Upper lobe of left lung (tissue), 6 donors: Measurements from ENCODE around the gene KCNH3. TPM values are rescaled to one million over a fixed set of nuclear protein-coding genes. Genes with fewer than 3 reads are reported as not detected.

Experiments
- ATAC-seq, 2 donors: fragments of 200-7000 bp; cut with Tn5 transposase; one replicate each; pipeline ENCODE4 v1.9.1; 2022; ENCODE audit warnings: mild to moderate bottlenecking in 2 of 2, moderate library complexity in 2 of 2; ENCODE audit not compliant: low FRiP score in 2 of 2
- DNase-seq, 2 donors: peaks; one replicate each; pipeline ENCODE4 v3.0.0-alpha.2; 2019 to 2020
- H3K27ac ChIP-seq, 4 donors: fragments of 200-600 bp; sonication (generic); one replicate each; pipeline ENCODE4 v1.5.1; 2016 to 2019
- H3K27me3 ChIP-seq, 4 donors: fragments of 200-600 bp; sonication (generic); one replicate each; pipeline ENCODE4 v1.5.1; 2017 to 2019
- H3K36me3 ChIP-seq, 4 donors: fragments of 200-600 bp; sonication (generic); one replicate each; pipeline ENCODE4 v1.5.1; 2016 to 2019
- H3K4me1 ChIP-seq, 4 donors: fragments of 200-600 bp; sonication (generic); one replicate each; pipeline ENCODE4 v1.5.1; 2018 to 2019
- H3K4me3 ChIP-seq, 4 donors: fragments of 200-600 bp; sonication (generic); one replicate each; pipeline ENCODE4 v1.5.1; 2017 to 2019; ENCODE audit warnings: mild to moderate bottlenecking in 2 of 4, moderate library complexity in 1 of 4
- H3K9me3 ChIP-seq, 4 donors: fragments of 200-600 bp; sonication (generic); one replicate each; pipeline ENCODE4 v1.5.1; 2018 to 2019
- EP300 ChIP-seq, 4 donors: sonication (generic); formaldehyde crosslinking; IDR thresholded peaks; one replicate each; pipeline ENCODE4 v1.5.1; 2017; ENCODE audit warnings: antibody characterized with exemption in 4 of 4, control low read depth in 2 of 4
- POLR2A ChIP-seq, 4 donors: fragments of 450-650 bp; IDR thresholded peaks; one replicate each; pipeline ENCODE4 v1.5.1; 2016 to 2017; ENCODE audit warnings: antibody characterized with exemption in 4 of 4, mild to moderate bottlenecking in 2 of 4
- POLR2AphosphoS5 ChIP-seq, 2 donors: sonication (generic); formaldehyde crosslinking; IDR thresholded peaks; one replicate each; pipeline ENCODE4 v1.5.1; 2017; ENCODE audit warnings: antibody characterized with exemption in 2 of 2
- WGBS, 2 donors: methylation state at CpG; one replicate each; pipeline ENCODE4 v1.1.5; 2017 to 2018; 5-methylcytosine and 5-hydroxymethylcytosine counted together
- total RNA-seq, 6 donors: library from RNA; depleted of rRNA in 4 of 6; stranded (reverse); fragments of >200 nt in 4 of 6; gene quantifications; one replicate each; pipeline versions ENCODE4 v1.1.0 to v1.2.1, GENCODE V29; 2016 to 2021
- TF ChIP-seq, protein P1 (sequence below), 6 experiments: fragments of 450-650 bp in 4 of 6; fragments of 200-600 bp in 2 of 6; sonication (generic) in 2 of 6; IDR thresholded peaks; one replicate each; pipeline ENCODE4 v1.5.1; 2016 to 2019; ENCODE audit warnings: antibody characterized with exemption in 6 of 6
- donor health status: DM: no; HTN: no; CAD: no; lungs with moderate emphysema.
- donor health status: DM: no; HTN: yes; CAD: no; lungs with severe emphysema.

KCNH3 gene
- total RNA-seq, 6 donors from 2014 or later, result 0.37 to 19.9 (median 2.5) TPM

DNA sequence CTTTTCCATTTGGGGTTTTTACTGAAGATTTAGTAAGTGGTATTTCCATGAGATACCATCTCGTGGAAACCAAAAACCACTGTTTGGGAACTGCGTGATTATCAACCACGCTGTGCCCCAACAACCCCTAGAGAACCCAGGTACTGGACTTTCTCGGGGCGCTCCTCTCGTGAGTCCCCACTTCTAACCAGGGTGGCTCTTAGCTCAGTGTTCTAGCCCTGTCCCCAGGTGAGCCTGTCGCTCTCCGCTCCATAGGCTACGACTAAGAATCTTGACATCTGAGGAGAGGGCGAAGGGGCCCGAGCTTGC lies 28.4 kb downstream of the KCNH3 start:
- no peaks in the 10 kb centered on the region for H3K9me3 ChIP-seq
- peak overlapping the region; percentile 84 to 96 (median 90) for H3K27ac ChIP-seq
- peaks cover 22 to 36% (median 29%) of the 10 kb centered on the region in 4 donors for H3K36me3 ChIP-seq
- peak overlapping the region; percentile 66 to 98 (median 76) for H3K4me3 ChIP-seq
- H3K4me1 ChIP-seq, result peaks cover 20 to 36% (median 24%) of the 10 kb centered on the region in 4 donors
- no peak for ATAC-seq
- WGBS, 2 donors, result 2 to 5% methylated on average over 10 to 11 of the region's 11 CpGs
- H3K27me3 ChIP-seq, result no peaks in the 10 kb centered on the region
- DNase-seq, result no peak
- no peak for TF ChIP-seq POLR2AphosphoS5 (IDR thresholded peaks at IDR 0.05)
- no peak for TF ChIP-seq EP300 (IDR thresholded peaks at IDR 0.05)
- TF ChIP-seq, protein P1, sequence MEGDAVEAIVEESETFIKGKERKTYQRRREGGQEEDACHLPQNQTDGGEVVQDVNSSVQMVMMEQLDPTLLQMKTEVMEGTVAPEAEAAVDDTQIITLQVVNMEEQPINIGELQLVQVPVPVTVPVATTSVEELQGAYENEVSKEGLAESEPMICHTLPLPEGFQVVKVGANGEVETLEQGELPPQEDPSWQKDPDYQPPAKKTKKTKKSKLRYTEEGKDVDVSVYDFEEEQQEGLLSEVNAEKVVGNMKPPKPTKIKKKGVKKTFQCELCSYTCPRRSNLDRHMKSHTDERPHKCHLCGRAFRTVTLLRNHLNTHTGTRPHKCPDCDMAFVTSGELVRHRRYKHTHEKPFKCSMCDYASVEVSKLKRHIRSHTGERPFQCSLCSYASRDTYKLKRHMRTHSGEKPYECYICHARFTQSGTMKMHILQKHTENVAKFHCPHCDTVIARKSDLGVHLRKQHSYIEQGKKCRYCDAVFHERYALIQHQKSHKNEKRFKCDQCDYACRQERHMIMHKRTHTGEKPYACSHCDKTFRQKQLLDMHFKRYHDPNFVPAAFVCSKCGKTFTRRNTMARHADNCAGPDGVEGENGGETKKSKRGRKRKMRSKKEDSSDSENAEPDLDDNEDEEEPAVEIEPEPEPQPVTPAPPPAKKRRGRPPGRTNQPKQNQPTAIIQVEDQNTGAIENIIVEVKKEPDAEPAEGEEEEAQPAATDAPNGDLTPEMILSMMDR (IDR thresholded peaks at IDR 0.05), result no peak
- TF ChIP-seq POLR2A (IDR thresholded peaks at IDR 0.05), result no peak

DNA sequence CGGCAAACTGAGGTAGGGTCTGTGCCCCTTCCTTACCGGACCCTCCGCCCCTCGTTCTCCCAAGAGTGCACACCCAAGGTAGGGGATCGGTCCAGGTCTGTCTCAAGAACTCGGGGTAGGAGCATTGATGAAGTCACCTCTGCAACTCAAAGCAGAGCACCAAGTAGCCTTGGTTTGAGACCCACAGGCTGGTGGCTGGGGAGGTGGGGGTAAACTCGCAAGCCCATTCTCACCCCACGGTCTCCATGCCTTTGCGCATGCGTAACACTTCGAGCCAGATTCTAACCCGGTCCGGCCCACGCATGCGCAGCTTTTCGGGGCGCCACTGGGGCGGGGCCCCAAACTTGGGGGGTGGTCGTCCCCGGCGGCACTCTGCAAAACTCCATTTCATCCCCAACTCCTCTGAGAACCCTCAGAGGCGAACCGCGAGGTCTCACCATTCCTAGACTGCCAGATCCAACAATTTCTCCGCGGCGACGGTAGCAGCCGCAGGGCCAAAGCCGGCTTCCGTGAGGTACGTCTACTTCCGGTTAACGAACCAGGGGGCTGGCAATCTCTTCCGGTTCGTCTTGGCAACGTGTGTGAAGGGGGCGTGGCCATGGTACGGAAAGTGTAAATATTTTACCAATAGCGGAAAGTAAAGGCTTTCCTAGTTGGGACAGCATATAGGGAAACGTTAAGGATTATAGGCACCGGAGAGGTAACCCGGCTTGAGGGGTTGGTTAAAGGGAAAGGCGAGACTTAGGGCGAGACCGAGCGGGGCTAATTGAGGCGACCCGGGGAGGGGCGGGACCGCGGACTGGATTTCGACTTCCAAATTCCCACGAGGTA lies 29.0 kb downstream of the KCNH3 start, which contains the start of gene MCRS1:
Gene MCRS1, minus strand, starts transcription at position 532 of the 831 bp plus-strand sequence. CDS start 1,411 bp downstream, outside the sequence.
- peak in 1 of 4 donors; percentile 6 for TF ChIP-seq EP300 (IDR thresholded peaks at IDR 0.05)
- TF ChIP-seq POLR2A (IDR thresholded peaks at IDR 0.05), result peak in 3 of 4 donors; percentile 46 to 81 (median 51)
- TF ChIP-seq, protein P1 (IDR thresholded peaks at IDR 0.05), result peak in 3 of 6 experiments; percentile 7 to 28 (median 8)
- peak; percentile 82 to 95 for TF ChIP-seq POLR2AphosphoS5 (IDR thresholded peaks at IDR 0.05)
- 0% methylated on average over 26 to 54 of the region's 54 CpGs for WGBS, 2 donors

DNA sequence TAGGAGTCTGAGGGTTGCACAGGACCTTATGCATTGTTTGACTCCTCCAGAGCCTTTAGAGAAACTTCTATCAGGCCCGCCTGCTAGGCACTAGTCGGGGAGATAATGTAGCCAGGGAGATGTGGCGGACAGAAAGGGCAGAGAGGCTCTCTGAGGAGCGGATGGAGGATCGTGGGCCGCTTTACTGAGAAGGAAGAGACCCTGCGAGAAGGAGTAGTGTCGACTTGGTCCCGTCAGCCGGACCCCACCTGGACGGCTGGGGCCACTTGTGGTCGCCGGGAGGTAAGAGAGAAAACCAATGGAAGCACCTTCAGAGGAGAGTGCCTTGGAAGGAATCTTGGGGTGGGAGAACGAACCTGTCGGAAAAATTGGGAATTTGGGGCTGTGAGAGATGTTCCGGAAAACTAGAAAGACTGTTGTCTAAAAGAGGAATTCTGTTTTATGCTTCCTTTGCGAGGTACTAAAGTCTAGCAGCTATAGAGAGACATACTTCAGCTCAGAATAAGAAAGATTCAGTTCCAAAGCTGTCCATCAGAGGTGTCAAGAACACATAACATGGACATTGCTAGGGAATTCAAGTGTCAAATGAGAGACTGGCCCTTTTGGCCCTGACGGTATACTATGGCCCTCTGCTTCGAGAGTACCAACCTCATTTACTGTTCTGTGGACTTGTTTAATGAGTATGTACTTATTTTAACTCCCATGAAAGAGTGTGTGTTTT lies 29.8 kb downstream of the KCNH3 start:
- H3K4me3 ChIP-seq, result peak overlapping the region; percentile 66 to 98 (median 76)
- ATAC-seq, result no peak
- peak overlapping the region in 3 of 4 donors; percentile 84 to 96 (median 94) for H3K27ac ChIP-seq
- no peaks in the 10 kb centered on the region for H3K9me3 ChIP-seq
- WGBS, 2 donors, result 2% methylated on average over 19 of the region's 19 CpGs
- no peak for DNase-seq
- H3K4me1 ChIP-seq, result peaks cover 20 to 36% (median 24%) of the 10 kb centered on the region in 4 donors
- no peak for TF ChIP-seq POLR2A (IDR thresholded peaks at IDR 0.05)
- TF ChIP-seq, protein P1 (IDR thresholded peaks at IDR 0.05), result peak in 1 of 6 experiments; percentile 18
- TF ChIP-seq EP300 (IDR thresholded peaks at IDR 0.05), result no peak
- H3K36me3 ChIP-seq, result peaks cover 9 to 23% (median 16%) of the 10 kb centered on the region in 4 donors
- no peaks in the 10 kb centered on the region for H3K27me3 ChIP-seq

More for the DNA sequence above, 29.0 kb downstream of the KCNH3 start, which contains the start of gene MCRS1:
- peak within 1 kb of the TSS; percentile 66 to 98 (median 76) for H3K4me3 ChIP-seq
- ATAC-seq (peak; percentile 89 to 96), DNase-seq (peak; percentile 85 to 94)
- H3K27ac ChIP-seq, result peak within 1 kb of the TSS; percentile 84 to 96 (median 90)
- no peaks in the 10 kb centered on the region for H3K9me3 ChIP-seq
- H3K4me1 ChIP-seq, result peaks cover 20 to 36% (median 24%) of the 10 kb centered on the region in 4 donors
- peaks cover 16 to 30% (median 23%) of the 10 kb centered on the region in 4 donors for H3K36me3 ChIP-seq
- H3K27me3 ChIP-seq, result no peaks in the 10 kb centered on the region

DNA sequence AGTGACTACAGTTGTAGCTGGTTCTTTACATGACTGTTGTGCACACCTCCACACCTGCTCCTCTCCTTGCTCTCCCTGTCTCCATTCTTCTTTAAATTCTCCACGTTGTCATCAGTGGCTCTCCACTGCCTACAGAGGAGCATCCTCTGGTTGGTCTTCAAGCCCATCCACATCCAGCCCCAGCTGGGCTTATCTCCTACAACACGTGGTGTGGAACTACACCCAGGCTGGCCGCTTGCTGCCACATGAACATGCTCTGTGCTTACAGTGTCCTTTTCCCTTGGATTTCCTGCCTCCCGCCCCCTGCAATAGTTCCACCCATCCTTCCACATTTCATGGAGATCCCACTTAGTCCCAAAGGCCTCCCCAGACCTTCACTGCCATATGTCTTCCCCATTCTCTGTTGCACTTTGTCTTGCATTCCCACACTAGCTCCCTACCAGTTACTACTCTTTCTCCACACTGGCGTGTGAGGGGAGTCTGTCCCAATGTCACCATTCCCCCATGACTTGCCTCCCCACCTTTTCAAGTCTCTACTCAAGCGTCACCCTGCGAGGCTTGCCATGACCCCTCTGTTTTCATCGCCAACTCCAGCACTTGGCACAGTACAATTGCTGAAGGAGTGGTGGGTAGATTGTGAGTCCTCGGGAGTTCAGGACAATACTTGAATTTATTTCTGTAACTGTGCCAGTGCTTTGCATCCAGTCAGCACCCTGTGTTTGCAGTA lies 38.9 kb downstream of the KCNH3 start:
- ATAC-seq (no peak), DNase-seq (no peak)
- TF ChIP-seq POLR2AphosphoS5 (IDR thresholded peaks at IDR 0.05) (no peak), POLR2A (IDR thresholded peaks at IDR 0.05) (no peak), EP300 (IDR thresholded peaks at IDR 0.05) (no peak)
- TF ChIP-seq, protein P1 (IDR thresholded peaks at IDR 0.05), result no peak

More for the DNA sequence above, 38.9 kb downstream of the KCNH3 start:
- Histone ChIP-seq H3K4me1 (peaks cover 0 to 8% (median 2%) of the 10 kb centered on the region in 4 donors), H3K27me3 (no peaks in the 10 kb centered on the region), H3K36me3 (peaks cover 0 to 9% (median 2%) of the 10 kb centered on the region in 4 donors), H3K4me3 (no peak overlapping the region), H3K9me3 (no peaks in the 10 kb centered on the region), H3K27ac (no peak overlapping the region)
- 75 to 78% methylated on average over 9 of the region's 9 CpGs for WGBS, 2 donors
